Measurements from ENCODE around the gene CEBPG. TPM values are rescaled to one million over a fixed set of nuclear protein-coding genes. Genes with fewer than 3 reads are reported as not detected.
A peak's percentile ranks its signal among the peaks of the same experiment; 100 is the strongest.

The CEBPG gene
- total RNA-seq, 1 donor from 2014 or later, result 59.3 TPM

- no peak overlapping the region for H3K4me3 ChIP-seq
- no peak for TF ChIP-seq EZH2phosphoT487 (IDR thresholded peaks at IDR 0.05)
- TF ChIP-seq, protein P1, sequence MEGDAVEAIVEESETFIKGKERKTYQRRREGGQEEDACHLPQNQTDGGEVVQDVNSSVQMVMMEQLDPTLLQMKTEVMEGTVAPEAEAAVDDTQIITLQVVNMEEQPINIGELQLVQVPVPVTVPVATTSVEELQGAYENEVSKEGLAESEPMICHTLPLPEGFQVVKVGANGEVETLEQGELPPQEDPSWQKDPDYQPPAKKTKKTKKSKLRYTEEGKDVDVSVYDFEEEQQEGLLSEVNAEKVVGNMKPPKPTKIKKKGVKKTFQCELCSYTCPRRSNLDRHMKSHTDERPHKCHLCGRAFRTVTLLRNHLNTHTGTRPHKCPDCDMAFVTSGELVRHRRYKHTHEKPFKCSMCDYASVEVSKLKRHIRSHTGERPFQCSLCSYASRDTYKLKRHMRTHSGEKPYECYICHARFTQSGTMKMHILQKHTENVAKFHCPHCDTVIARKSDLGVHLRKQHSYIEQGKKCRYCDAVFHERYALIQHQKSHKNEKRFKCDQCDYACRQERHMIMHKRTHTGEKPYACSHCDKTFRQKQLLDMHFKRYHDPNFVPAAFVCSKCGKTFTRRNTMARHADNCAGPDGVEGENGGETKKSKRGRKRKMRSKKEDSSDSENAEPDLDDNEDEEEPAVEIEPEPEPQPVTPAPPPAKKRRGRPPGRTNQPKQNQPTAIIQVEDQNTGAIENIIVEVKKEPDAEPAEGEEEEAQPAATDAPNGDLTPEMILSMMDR (IDR thresholded peaks at IDR 0.05), result peak; percentile 17
- Mint-ChIP-seq H3K9me3 (no peaks in the 10 kb centered on the region), H3K27me3 (ENCODE audit: insufficient read depth, low read depth) (peaks cover 6% of the 10 kb centered on the region), H3K4me1 (peaks cover 11% of the 10 kb centered on the region), H3K36me3 (no peaks in the 10 kb centered on the region), H3K4me3 (no peak overlapping the region), H3K27ac (no peak overlapping the region)
- H3K79me2 ChIP-seq (ENCODE audit: low read depth), result no peaks in the 10 kb centered on the region
- H3K9ac ChIP-seq, result no peak overlapping the region
- no peaks in the 10 kb centered on the region for H3F3A ChIP-seq (ENCODE audit: low read depth)
- H3K4me1 ChIP-seq, result peaks cover 4% of the 10 kb centered on the region
- H3K27ac ChIP-seq, result no peak overlapping the region
- no peak for DNase-seq (ENCODE audit: low spot score)
- no peak overlapping the region for H2AFZ ChIP-seq (replicated peaks)
- no peak overlapping the region for H3K4me2 ChIP-seq
- peaks cover 4% of the 10 kb centered on the region for H4K20me1 ChIP-seq (ENCODE audit: low read depth)
- H3K36me3 ChIP-seq, result no peaks in the 10 kb centered on the region
- no peaks in the 10 kb centered on the region for H3K27me3 ChIP-seq
- H3K9me3 ChIP-seq (ENCODE audit: low read depth), result no peaks in the 10 kb centered on the region
These were observed 29.1 kb downstream of the CEBPG start for GRCh38 chr19:33402421-33403220.

- no peak overlapping the region for H3K27ac Mint-ChIP-seq
These were observed 29.9 kb downstream of the CEBPG start for GRCh38 chr19:33403221-33403972.

DNA sequence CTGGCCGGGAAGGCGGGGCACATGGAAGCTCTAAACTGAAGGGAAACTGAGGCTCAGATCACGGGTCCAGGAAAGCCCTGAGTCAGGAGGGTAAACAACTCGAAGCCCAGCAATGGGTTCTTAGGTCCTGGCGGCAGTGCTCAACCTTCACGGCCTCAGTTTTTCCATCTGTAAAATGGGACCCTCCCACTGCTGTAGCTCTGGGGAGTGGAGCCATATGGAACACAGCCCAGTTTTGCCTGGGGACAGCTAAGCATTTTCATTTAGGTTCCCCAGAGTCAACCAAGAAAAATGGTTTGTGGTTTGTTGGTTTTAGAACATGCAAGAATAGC is 30.4 kb downstream of the CEBPG start:
- DNase-seq (ENCODE audit: low spot score), result no peak
- no peaks in the 10 kb centered on the region for H3K9me3 ChIP-seq (ENCODE audit: low read depth)

More at GRCh38 chr19:33403221-33403972, 29.9 kb downstream of the CEBPG start:
- Histone ChIP-seq H2AFZ (replicated peaks) (no peak overlapping the region), H3K4me1 (peaks cover 4% of the 10 kb centered on the region), H3F3A (ENCODE audit: low read depth) (no peaks in the 10 kb centered on the region), H3K4me3 (no peak overlapping the region), H3K9ac (no peak overlapping the region), H4K20me1 (ENCODE audit: low read depth) (no peaks in the 10 kb centered on the region), H3K79me2 (ENCODE audit: low read depth) (no peaks in the 10 kb centered on the region), H3K9me3 (ENCODE audit: low read depth) (no peaks in the 10 kb centered on the region), H3K27ac (no peak overlapping the region), H3K27me3 (no peaks in the 10 kb centered on the region), H3K36me3 (no peaks in the 10 kb centered on the region), H3K4me2 (no peak overlapping the region)
- Mint-ChIP-seq H3K36me3 (no peaks in the 10 kb centered on the region), H3K9me3 (no peaks in the 10 kb centered on the region), H3K4me1 (peaks cover 11% of the 10 kb centered on the region), H3K27me3 (ENCODE audit: insufficient read depth, low read depth) (peaks cover 6% of the 10 kb centered on the region), H3K4me3 (no peak overlapping the region)
- no peak for TF ChIP-seq EZH2 (IDR thresholded peaks at IDR 0.05)
- no peak for DNase-seq (ENCODE audit: low spot score)

More for the DNA sequence above, 30.4 kb downstream of the CEBPG start:
- H3K4me3 ChIP-seq, result no peak overlapping the region
- no peak overlapping the region for H3K27ac ChIP-seq
- no peaks in the 10 kb centered on the region for H3F3A ChIP-seq (ENCODE audit: low read depth)
- no peaks in the 10 kb centered on the region for H4K20me1 ChIP-seq (ENCODE audit: low read depth)
- no peak overlapping the region for H3K4me2 ChIP-seq
- H3K79me2 ChIP-seq (ENCODE audit: low read depth), result no peaks in the 10 kb centered on the region
- H3K4me1 ChIP-seq, result peaks cover 4% of the 10 kb centered on the region
- no peak overlapping the region for H3K9ac ChIP-seq
- no peaks in the 10 kb centered on the region for H3K27me3 ChIP-seq
- H2AFZ ChIP-seq (replicated peaks), result no peak overlapping the region
- Mint-ChIP-seq H3K27me3 (ENCODE audit: insufficient read depth, low read depth) (peaks cover 6% of the 10 kb centered on the region), H3K36me3 (no peaks in the 10 kb centered on the region), H3K4me3 (no peak overlapping the region), H3K9me3 (no peaks in the 10 kb centered on the region), H3K27ac (no peak overlapping the region), H3K4me1 (peaks cover 11% of the 10 kb centered on the region)
- H3K36me3 ChIP-seq, result no peaks in the 10 kb centered on the region
- no peak for TF ChIP-seq EZH2 (IDR thresholded peaks at IDR 0.05)
- TF ChIP-seq, protein P1 (IDR thresholded peaks at IDR 0.05), result no peak
- TF ChIP-seq EZH2phosphoT487 (IDR thresholded peaks at IDR 0.05), result no peak
